Measurements from ENCODE around the gene OPHN1. TPM values are rescaled to one million over a fixed set of nuclear protein-coding genes. Genes with fewer than 3 reads are reported as not detected.

The OPHN1 gene
- total RNA-seq, 2 donors from 2014 or later, result 2.3 to 4.3 TPM

GRCh38 chrX:68249401-68249831 is 183.9 kb downstream of the OPHN1 start:
- peak; percentile 47 for ATAC-seq
- Histone ChIP-seq H3K27ac (no peak overlapping the region), H3K27me3 (no peaks in the 10 kb centered on the region), H3K4me3 (no peak overlapping the region), H3K4me1 (no peaks in the 10 kb centered on the region), H3K36me3 (replicated peaks in 1 of 2; ENCODE audit: insufficient read depth in 1 of 2, low read depth in 2 of 2) (no peaks in the 10 kb centered on the region), H3K9me3 (no peaks in the 10 kb centered on the region)
- peak in 2 of 4 donors; percentile 15 to 19 for DNase-seq
- WGBS, 2 donors, result 78 to 90% methylated on average over 3 to 5 of the region's 5 CpGs
- TF ChIP-seq POLR2A (IDR thresholded peaks at IDR 0.05), result no peak
- TF ChIP-seq, protein P1, sequence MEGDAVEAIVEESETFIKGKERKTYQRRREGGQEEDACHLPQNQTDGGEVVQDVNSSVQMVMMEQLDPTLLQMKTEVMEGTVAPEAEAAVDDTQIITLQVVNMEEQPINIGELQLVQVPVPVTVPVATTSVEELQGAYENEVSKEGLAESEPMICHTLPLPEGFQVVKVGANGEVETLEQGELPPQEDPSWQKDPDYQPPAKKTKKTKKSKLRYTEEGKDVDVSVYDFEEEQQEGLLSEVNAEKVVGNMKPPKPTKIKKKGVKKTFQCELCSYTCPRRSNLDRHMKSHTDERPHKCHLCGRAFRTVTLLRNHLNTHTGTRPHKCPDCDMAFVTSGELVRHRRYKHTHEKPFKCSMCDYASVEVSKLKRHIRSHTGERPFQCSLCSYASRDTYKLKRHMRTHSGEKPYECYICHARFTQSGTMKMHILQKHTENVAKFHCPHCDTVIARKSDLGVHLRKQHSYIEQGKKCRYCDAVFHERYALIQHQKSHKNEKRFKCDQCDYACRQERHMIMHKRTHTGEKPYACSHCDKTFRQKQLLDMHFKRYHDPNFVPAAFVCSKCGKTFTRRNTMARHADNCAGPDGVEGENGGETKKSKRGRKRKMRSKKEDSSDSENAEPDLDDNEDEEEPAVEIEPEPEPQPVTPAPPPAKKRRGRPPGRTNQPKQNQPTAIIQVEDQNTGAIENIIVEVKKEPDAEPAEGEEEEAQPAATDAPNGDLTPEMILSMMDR (IDR thresholded peaks at IDR 0.05), result no peak
- intact Hi-C loops (cut with DNase I), result no loop called here

GRCh38 chrX:68238568-68238967 is 194.7 kb downstream of the OPHN1 start:
- H3K27me3 ChIP-seq, result no peaks in the 10 kb centered on the region
- no peaks in the 10 kb centered on the region for H3K9me3 ChIP-seq
- H3K27ac ChIP-seq, result no peak overlapping the region
- no peaks in the 10 kb centered on the region for H3K36me3 ChIP-seq (replicated peaks in 1 of 2; ENCODE audit: insufficient read depth in 1 of 2, low read depth in 2 of 2)
- DNase-seq (no peak), ATAC-seq (no peak)
- intact Hi-C loops (cut with DNase I), result no loop called here
- no peak overlapping the region for H3K4me3 ChIP-seq
- H3K4me1 ChIP-seq, result no peaks in the 10 kb centered on the region
- no peak for TF ChIP-seq POLR2A (IDR thresholded peaks at IDR 0.05)
- TF ChIP-seq, protein P1 (IDR thresholded peaks at IDR 0.05), result no peak
- 96 to 100% methylated on average over 2 to 7 of the region's 7 CpGs for WGBS, 2 donors

- 80% methylated on average over 4 to 6 of the region's 6 CpGs for WGBS, 2 donors
- H3K36me3 ChIP-seq (replicated peaks in 1 of 2; ENCODE audit: insufficient read depth in 1 of 2, low read depth in 2 of 2), result no peaks in the 10 kb centered on the region
- H3K27ac ChIP-seq, result no peak overlapping the region
- DNase-seq, result no peak
- no peak for ATAC-seq
- no peaks in the 10 kb centered on the region for H3K9me3 ChIP-seq
- no peaks in the 10 kb centered on the region for H3K27me3 ChIP-seq
- no peaks in the 10 kb centered on the region for H3K4me1 ChIP-seq
- intact Hi-C loops (cut with DNase I), result no loop called here
- H3K4me3 ChIP-seq, result no peak overlapping the region
- TF ChIP-seq, protein P1 (IDR thresholded peaks at IDR 0.05), result no peak
- no peak for TF ChIP-seq POLR2A (IDR thresholded peaks at IDR 0.05)
Measured at GRCh38 chrX:68234171-68234910, 199.0 kb downstream of the OPHN1 start.

GRCh38 chrX:68232206-68232605 is 201.1 kb downstream of the OPHN1 start:
- H3K27ac ChIP-seq, result no peak overlapping the region
- no peak for DNase-seq
- 77 to 83% methylated on average over 5 of the region's 5 CpGs for WGBS, 2 donors
- TF ChIP-seq, protein P1 (IDR thresholded peaks at IDR 0.05), result no peak
- TF ChIP-seq POLR2A (IDR thresholded peaks at IDR 0.05), result no peak
- no peaks in the 10 kb centered on the region for H3K36me3 ChIP-seq (replicated peaks in 1 of 2; ENCODE audit: insufficient read depth in 1 of 2, low read depth in 2 of 2)
- ATAC-seq, result no peak
- no peaks in the 10 kb centered on the region for H3K4me1 ChIP-seq
- H3K9me3 ChIP-seq, result no peaks in the 10 kb centered on the region
- no peaks in the 10 kb centered on the region for H3K27me3 ChIP-seq
- intact Hi-C loops (cut with DNase I), result no loop called here
- H3K4me3 ChIP-seq, result no peak overlapping the region

GRCh38 chrX:68209008-68209407 is 224.3 kb downstream of the OPHN1 start:
- Histone ChIP-seq H3K36me3 (replicated peaks in 1 of 2; ENCODE audit: insufficient read depth in 1 of 2, low read depth in 2 of 2) (no peaks in the 10 kb centered on the region), H3K27me3 (no peaks in the 10 kb centered on the region), H3K9me3 (no peaks in the 10 kb centered on the region), H3K27ac (no peak overlapping the region), H3K4me3 (no peak overlapping the region), H3K4me1 (no peaks in the 10 kb centered on the region)
- DNase-seq (no peak), ATAC-seq (no peak)
- TF ChIP-seq, protein P1 (IDR thresholded peaks at IDR 0.05), result no peak
- WGBS, 2 donors, result 83 to 100% methylated on average over 1 of the region's 1 CpG
- intact Hi-C loops (cut with DNase I), result no loop called here
